Caco-2 (cell line): ENCODE measurements around the gene SORBS2. TPM values are rescaled to one million over a fixed set of nuclear protein-coding genes. Genes with fewer than 3 reads are reported as not detected.

Source experiments
- BruUV-seq: library from RNA; stranded (reverse); fragments of 400-500 nt; replicated peaks from 2 replicates; lab custom pipeline; 2021; lab: Mats Ljungman, UMichigan
- CTCF ChIA-PET: fragments of 300-600 bp; sonication (Branson Sonifier 250); formaldehyde crosslinking; loops from one replicate; lab custom pipeline; 2022; ENCODE audit warnings: antibody characterized with exemption; lab: Charles Lee
- POLR2A ChIA-PET: fragments of 300-600 bp; sonication (Branson Sonifier 250); formaldehyde crosslinking; loops from one replicate; lab custom pipeline; 2022; ENCODE audit warnings: antibody characterized with exemption; lab: Charles Lee
- DNase-seq, 2 experiments: peaks; one replicate each; pipeline versions ENCODE4 v3.0.0 to v3.0.0-alpha.2; 2020 to 2022
- H3K27me3 ChIP-seq: replicated peaks from 2 replicates; pipeline ENCODE4 v1.6.0; 2011; ENCODE audit warnings: low read length; ENCODE audit not compliant: control insufficient read depth, insufficient read depth
- H3K36me3 ChIP-seq: 2 replicates; pipeline ENCODE4 v1.5.1; 2011; ENCODE audit warnings: low read length; ENCODE audit not compliant: control insufficient read depth, insufficient read depth
- H3K4me1 ChIP-seq: fragments of 250-450 bp; sonication (Bioruptor Pico); 2 replicates; pipeline ENCODE4 v1.5.1; 2020; ENCODE audit warnings: mild to moderate bottlenecking
- H3K4me3 ChIP-seq: 2 replicates; pipeline ENCODE4 v1.5.1; 2011; ENCODE audit warnings: low read depth, mild to moderate bottlenecking, control low read depth, low read length
- H3K9me3 ChIP-seq: fragments of 250-450 bp; sonication (Bioruptor Pico); 2 replicates; pipeline ENCODE4 v1.5.1; 2020; ENCODE audit warnings: mild to moderate bottlenecking, moderate library complexity
- H3K27ac Mint-ChIP-seq: one replicate; pipeline ENCODE4 v1.8.0; 2022; ENCODE audit warnings: mixed read lengths; ENCODE audit not compliant: unreplicated experiment
- H3K27me3 Mint-ChIP-seq: one replicate; pipeline ENCODE4 v1.8.0; 2022; ENCODE audit warnings: mixed read lengths; ENCODE audit not compliant: insufficient read depth, unreplicated experiment
- H3K36me3 Mint-ChIP-seq: one replicate; pipeline ENCODE4 v1.8.0; 2022; ENCODE audit warnings: mild to moderate bottlenecking, mixed read lengths; ENCODE audit not compliant: insufficient read depth, unreplicated experiment
- H3K4me1 Mint-ChIP-seq: one replicate; pipeline ENCODE4 v1.8.0; 2022; ENCODE audit warnings: low read depth, mixed read lengths; ENCODE audit not compliant: unreplicated experiment
- H3K4me3 Mint-ChIP-seq: one replicate; pipeline ENCODE4 v1.8.0; 2022; ENCODE audit warnings: mild to moderate bottlenecking, moderate library complexity, mixed read lengths; ENCODE audit not compliant: unreplicated experiment
- H3K9me3 Mint-ChIP-seq: one replicate; pipeline ENCODE4 v1.8.0; 2022; ENCODE audit warnings: mixed read lengths; ENCODE audit not compliant: unreplicated experiment
- intact Hi-C: fragments of 100-400 bp; cut with micrococcal nuclease; formaldehyde crosslinking; loops from one replicate; pipeline ENCODE4 v1.10.0; 2022; ENCODE audit not compliant: unreplicated experiment
- total RNA-seq: library from RNA; stranded (reverse); gene quantifications from 2 replicates; pipeline ENCODE4 v1.2.3, GENCODE V29; 2022
- TF ChIP-seq, protein P1 (sequence below), 2 experiments: fragments of 200-600 bp in 1 of 2; IDR thresholded peaks; 1 replicate in 1 of 2; 2 replicates in 1 of 2; pipeline versions ENCODE4 v1.5.1 to v1.8.0; 2011 to 2022; ENCODE audit warnings: antibody characterized with exemption in 1 of 2, control low read depth in 1 of 2, inconsistent platforms in 1 of 2, low read depth in 1 of 2, low read length in 1 of 2, mild to moderate bottlenecking in 1 of 2, moderate library complexity in 1 of 2; ENCODE audit not compliant: insufficient read depth in 1 of 2, severe bottlenecking in 1 of 2, unreplicated experiment in 1 of 2

Gene SORBS2
- total RNA-seq, 1 experiment from 2014 or later, result 47.7 TPM

DNA sequence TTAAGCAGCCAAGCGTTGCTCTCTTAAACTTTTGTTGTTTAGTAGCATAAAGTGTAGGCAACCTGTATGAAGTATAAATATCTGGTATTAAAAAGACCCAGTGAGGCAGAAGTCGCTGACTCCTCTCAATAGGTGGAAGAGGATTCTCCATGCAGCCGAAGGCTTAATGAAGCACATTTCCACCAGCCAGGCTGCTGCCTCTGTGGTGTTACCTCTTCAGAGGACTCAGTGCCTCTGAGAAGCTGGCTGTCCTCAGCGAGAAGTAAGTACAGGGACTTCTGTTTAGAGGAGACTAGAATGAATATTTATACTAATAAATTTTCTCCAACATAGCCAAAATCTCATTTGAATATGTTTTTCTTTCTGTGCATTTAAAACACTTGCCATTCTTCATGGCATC is 6.0 kb downstream of the SORBS2 start:
- Mint-ChIP-seq H3K4me3 (no peak overlapping the region), H3K36me3 (peaks cover 5% of the 10 kb centered on the region), H3K4me1 (peaks cover 24% of the 10 kb centered on the region), H3K27ac (no peak overlapping the region), H3K9me3 (peaks cover 17% of the 10 kb centered on the region), H3K27me3 (no peaks in the 10 kb centered on the region)
- Histone ChIP-seq H3K9me3 (no peaks in the 10 kb centered on the region), H3K36me3 (no peaks in the 10 kb centered on the region; the same call in 1 of the 2 replicates), H3K27me3 (no peaks in the 10 kb centered on the region), H3K4me1 (peaks cover 4% of the 10 kb centered on the region), H3K4me3 (no peak overlapping the region)
- DNase-seq, result no peak
- CTCF ChIA-PET, result no interaction called here
- intact Hi-C loops, result no loop called here
- POLR2A ChIA-PET, result no interaction called here
- no TSS peak for BruUV-seq
- TF ChIP-seq, protein P1, sequence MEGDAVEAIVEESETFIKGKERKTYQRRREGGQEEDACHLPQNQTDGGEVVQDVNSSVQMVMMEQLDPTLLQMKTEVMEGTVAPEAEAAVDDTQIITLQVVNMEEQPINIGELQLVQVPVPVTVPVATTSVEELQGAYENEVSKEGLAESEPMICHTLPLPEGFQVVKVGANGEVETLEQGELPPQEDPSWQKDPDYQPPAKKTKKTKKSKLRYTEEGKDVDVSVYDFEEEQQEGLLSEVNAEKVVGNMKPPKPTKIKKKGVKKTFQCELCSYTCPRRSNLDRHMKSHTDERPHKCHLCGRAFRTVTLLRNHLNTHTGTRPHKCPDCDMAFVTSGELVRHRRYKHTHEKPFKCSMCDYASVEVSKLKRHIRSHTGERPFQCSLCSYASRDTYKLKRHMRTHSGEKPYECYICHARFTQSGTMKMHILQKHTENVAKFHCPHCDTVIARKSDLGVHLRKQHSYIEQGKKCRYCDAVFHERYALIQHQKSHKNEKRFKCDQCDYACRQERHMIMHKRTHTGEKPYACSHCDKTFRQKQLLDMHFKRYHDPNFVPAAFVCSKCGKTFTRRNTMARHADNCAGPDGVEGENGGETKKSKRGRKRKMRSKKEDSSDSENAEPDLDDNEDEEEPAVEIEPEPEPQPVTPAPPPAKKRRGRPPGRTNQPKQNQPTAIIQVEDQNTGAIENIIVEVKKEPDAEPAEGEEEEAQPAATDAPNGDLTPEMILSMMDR (IDR thresholded peaks at IDR 0.05; ENCODE audit: insufficient read depth in 1 of 2, low read depth in 1 of 2, low read length in 1 of 2, severe bottlenecking in 1 of 2, unreplicated experiment in 1 of 2), result no peak

- H3K27ac Mint-ChIP-seq, result no peak overlapping the region
- ChIA-PET CTCF (no interaction called here), POLR2A (no interaction called here)
Observed at GRCh38 chr4:185805262-185805802, 6.7 kb downstream of the SORBS2 start.

GRCh38 chr4:185803022-185803421 is 9.0 kb downstream of the SORBS2 start:
- TF ChIP-seq, protein P1 (IDR thresholded peaks at IDR 0.05; ENCODE audit: insufficient read depth in 1 of 2, low read depth in 1 of 2, low read length in 1 of 2, severe bottlenecking in 1 of 2, unreplicated experiment in 1 of 2), result no peak
- ChIA-PET CTCF (no interaction called here), POLR2A (no interaction called here)
- H3K4me1 Mint-ChIP-seq, result peaks cover 19% of the 10 kb centered on the region
- intact Hi-C loops, result no loop called here
- H3K4me3 ChIP-seq, result no peak overlapping the region
- no peaks in the 10 kb centered on the region for H3K9me3 ChIP-seq
- peaks cover 10% of the 10 kb centered on the region; the same call in 1 of the 2 replicates for H3K4me1 ChIP-seq
- peaks cover 5% of the 10 kb centered on the region for H3K36me3 Mint-ChIP-seq
- DNase-seq, result no peak
- peaks cover 24% of the 10 kb centered on the region for H3K9me3 Mint-ChIP-seq
- no peaks in the 10 kb centered on the region for H3K27me3 ChIP-seq
- H3K27me3 Mint-ChIP-seq, result no peaks in the 10 kb centered on the region
- no peaks in the 10 kb centered on the region; the same call in 1 of the 2 replicates for H3K36me3 ChIP-seq
- H3K27ac Mint-ChIP-seq, result no peak overlapping the region
- BruUV-seq, result no TSS peak
- H3K4me3 Mint-ChIP-seq, result no peak overlapping the region

More at GRCh38 chr4:185805262-185805802, 6.7 kb downstream of the SORBS2 start:
- Mint-ChIP-seq H3K36me3 (peaks cover 5% of the 10 kb centered on the region), H3K27me3 (no peaks in the 10 kb centered on the region), H3K4me1 (peaks cover 30% of the 10 kb centered on the region), H3K9me3 (peaks cover 23% of the 10 kb centered on the region), H3K4me3 (no peak overlapping the region)
- TF ChIP-seq, protein P1 (IDR thresholded peaks at IDR 0.05; ENCODE audit: insufficient read depth in 1 of 2, low read depth in 1 of 2, low read length in 1 of 2, severe bottlenecking in 1 of 2, unreplicated experiment in 1 of 2), result no peak
- Histone ChIP-seq H3K9me3 (no peaks in the 10 kb centered on the region), H3K4me3 (no peak overlapping the region), H3K4me1 (peaks cover 4% of the 10 kb centered on the region), H3K36me3 (no peaks in the 10 kb centered on the region; the same call in 1 of the 2 replicates), H3K27me3 (no peaks in the 10 kb centered on the region)
- intact Hi-C loops, result no loop called here
- no TSS peak for BruUV-seq
- no peak for DNase-seq
